Activated T-cell treated with anti-CD3 and anti-CD28 coated beads for 24 hours (primary cell): ENCODE measurements around the gene SLC43A3.

Source experiments
- DNase-seq: peaks from one replicate; pipeline ENCODE4 v3.0.0-alpha.2; 2020; ENCODE audit warnings: low read depth

Gene SLC43A3

DNA sequence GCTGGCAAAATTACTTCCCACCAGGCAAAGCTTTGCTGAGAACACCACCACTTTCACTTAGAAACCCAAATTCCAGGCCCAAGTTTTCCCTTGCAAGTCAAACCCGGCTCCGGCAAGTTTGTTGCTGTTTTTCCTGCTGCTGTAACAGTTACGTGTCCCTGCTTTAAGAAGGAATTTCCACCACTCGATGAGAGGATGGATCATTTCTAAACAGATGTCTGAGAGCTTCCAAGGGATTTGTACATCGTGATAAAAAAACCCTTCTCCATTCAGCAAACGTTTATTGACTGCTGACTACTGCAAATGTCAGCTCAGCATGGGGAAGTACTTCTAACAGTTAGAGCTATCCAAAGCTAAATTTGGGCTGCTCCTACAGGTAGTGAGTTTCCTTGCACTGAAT lies 69.1 kb downstream of the SLC43A3 start:
- DNase-seq = no peak

DNA sequence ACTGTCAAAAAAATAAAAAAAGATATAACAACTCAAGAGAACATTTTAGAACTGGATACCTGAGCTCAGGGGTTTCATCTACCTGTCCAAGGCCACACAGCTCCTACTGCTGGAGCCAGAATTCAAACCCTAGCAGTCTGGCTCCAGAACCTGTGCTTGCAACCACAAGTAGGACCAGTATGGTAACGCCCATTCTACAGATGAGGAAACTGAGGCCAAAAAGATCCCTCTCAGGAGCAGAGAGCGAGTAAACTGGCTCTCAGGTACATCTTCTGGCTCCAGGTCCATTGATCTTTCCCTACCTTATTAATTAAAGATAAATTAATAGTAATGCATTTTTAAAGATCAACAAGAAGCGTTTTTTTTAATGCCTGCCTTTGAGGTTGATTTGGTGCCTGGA lies 69.6 kb downstream of the SLC43A3 start:
- DNase-seq = no peak
